Spleen (tissue), 7 donors: ENCODE measurements around the gene RTP2.

Source experiments
- POLR2A ChIP-seq, 3 donors: fragments of 450-650 bp; IDR thresholded peaks; one replicate each; pipeline ENCODE4 v1.5.1; 2017; ENCODE audit warnings: antibody characterized with exemption in 3 of 3, mild to moderate bottlenecking in 1 of 3
- POLR2AphosphoS5 ChIP-seq, 3 donors: sonication (generic); formaldehyde crosslinking; IDR thresholded peaks; one replicate each; pipeline ENCODE4 v1.5.1; 2017; ENCODE audit warnings: antibody characterized with exemption in 3 of 3
- TF ChIP-seq, protein P1 (sequence below), 11 experiments: fragments of 200-600 bp in 7 of 11; fragments of 450-650 bp in 4 of 11; sonication (generic) in 4 of 11; IDR thresholded peaks in 8 of 11; conservative IDR thresholded peaks in 3 of 11; 1 replicate in 7 of 11; 2 replicates in 4 of 11; pipeline versions ENCODE4 v1.4.0 to v1.8.0; 2016 to 2021; ENCODE audit warnings: antibody characterized with exemption in 11 of 11, inconsistent platforms in 4 of 11, mild to moderate bottlenecking in 1 of 11
- donor health status: DM: no; HTN: no; CAD: no; lungs with moderate emphysema.
- donor health status: DM: no; HTN: no; CAD: no.
- donor health status: DM: no; HTN: no; CAD: no.

GRCh38 chr3:187720337-187720670, 17.9 kb upstream of the RTP2 start:
- TF ChIP-seq, protein P1, sequence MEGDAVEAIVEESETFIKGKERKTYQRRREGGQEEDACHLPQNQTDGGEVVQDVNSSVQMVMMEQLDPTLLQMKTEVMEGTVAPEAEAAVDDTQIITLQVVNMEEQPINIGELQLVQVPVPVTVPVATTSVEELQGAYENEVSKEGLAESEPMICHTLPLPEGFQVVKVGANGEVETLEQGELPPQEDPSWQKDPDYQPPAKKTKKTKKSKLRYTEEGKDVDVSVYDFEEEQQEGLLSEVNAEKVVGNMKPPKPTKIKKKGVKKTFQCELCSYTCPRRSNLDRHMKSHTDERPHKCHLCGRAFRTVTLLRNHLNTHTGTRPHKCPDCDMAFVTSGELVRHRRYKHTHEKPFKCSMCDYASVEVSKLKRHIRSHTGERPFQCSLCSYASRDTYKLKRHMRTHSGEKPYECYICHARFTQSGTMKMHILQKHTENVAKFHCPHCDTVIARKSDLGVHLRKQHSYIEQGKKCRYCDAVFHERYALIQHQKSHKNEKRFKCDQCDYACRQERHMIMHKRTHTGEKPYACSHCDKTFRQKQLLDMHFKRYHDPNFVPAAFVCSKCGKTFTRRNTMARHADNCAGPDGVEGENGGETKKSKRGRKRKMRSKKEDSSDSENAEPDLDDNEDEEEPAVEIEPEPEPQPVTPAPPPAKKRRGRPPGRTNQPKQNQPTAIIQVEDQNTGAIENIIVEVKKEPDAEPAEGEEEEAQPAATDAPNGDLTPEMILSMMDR (IDR thresholded peaks at IDR 0.05 in 8 of 11, conservative IDR thresholded peaks at IDR 0.05 in 3 of 11), result no peak
- TF ChIP-seq POLR2A (IDR thresholded peaks at IDR 0.05) (no peak), POLR2AphosphoS5 (IDR thresholded peaks at IDR 0.05) (no peak)
